HG03460 (cell line): ENCODE data around the gene PRLR.
"Not testable (repeated sequence)": the region's sequence is repeated elsewhere in the genome, so short reads cannot be mapped to it uniquely, and the experiment has no call there.

Experiments
- ATAC-seq: cut with Tn5 transposase; IDR thresholded peaks from one replicate; pipeline ENCODE4 v1.9.1; 2021; ENCODE audit not compliant: unreplicated experiment

PRLR gene

DNA sequence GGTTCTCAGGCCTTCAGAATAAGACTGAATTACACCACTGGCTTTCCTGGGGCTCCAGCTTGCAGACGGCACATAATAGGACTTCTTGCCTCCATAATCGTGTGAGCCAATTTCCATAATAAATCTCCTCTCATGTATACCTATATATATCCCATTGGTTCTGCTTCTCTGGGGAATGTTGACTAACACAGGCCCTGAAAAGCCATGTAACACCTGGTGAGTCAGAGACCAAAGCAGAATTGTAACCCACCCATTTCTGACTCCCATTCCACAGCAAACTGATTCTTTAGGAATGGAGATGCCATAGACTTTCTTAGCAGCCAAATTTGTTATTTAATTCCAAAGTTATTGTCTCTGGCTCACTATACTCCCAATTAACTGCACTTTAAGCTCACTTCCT is 97.1 kb downstream of the PRLR start:
- ATAC-seq, result no peak

DNA sequence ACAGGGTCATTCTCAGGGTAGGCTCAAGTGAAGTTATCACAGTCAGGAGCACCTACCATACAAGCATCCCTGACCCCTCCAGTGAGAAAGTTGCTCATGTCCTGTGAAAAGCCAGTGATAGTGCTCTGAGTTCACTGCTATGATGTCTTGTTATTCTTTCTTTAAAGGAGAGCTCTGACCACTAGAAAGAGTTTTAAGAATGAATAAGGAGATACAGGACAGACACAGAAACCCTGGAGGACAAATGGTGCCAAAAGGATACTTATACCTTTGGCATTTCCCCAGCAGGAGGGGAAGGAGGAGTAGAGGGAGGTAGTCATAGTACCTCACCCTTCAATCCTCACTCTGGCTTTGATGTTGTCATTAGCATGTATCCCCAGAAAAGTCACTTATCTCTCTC is 98.6 kb downstream of the PRLR start:
- no peak for ATAC-seq

DNA sequence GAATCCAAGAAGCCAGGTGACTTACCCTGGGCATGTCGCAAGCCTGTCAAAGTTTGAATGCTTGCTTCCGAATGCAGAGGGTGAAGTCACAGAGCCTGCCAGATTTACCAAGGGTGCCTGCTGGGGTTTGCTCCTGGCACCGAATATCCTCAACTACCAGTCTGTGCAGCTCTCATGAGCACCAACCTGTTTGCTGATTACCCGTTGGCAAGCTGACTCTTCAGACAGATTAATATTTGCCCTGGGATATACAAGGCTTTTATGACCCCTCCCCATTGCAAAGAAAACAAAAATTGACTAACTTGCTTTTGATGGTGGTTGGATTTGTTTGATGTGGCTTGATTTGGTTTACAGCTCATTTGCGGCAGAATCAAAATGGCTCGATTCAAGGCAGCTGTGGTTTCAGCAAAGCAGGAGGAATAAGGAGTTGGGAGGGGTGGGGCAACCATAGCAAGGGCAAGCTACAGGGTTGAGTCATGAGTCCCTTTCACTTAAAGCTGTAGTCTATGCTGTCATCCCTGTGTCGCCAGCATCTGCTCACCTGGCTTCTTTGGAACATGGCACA is 100.3 kb downstream of the PRLR start:
- no peak for ATAC-seq

DNA sequence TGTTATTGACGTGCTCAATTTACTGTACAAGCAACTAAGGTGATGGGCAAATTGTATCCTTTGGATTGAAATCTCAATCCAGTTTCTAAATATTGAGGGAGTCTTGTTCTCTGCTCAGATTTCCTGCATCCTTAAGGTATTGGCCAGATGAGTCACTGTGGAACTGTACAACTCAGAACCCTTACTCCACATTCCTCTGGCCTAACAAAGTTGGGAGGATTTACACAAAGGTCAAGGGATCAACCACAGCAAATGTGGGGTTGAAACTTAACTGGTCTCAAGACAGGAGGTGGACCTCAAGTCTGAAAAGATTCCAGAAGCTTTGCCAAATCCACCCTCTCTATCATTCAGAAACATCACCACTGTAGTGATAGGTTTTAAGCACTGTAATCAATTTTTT is 101.0 kb downstream of the PRLR start:
- no peak for ATAC-seq

DNA sequence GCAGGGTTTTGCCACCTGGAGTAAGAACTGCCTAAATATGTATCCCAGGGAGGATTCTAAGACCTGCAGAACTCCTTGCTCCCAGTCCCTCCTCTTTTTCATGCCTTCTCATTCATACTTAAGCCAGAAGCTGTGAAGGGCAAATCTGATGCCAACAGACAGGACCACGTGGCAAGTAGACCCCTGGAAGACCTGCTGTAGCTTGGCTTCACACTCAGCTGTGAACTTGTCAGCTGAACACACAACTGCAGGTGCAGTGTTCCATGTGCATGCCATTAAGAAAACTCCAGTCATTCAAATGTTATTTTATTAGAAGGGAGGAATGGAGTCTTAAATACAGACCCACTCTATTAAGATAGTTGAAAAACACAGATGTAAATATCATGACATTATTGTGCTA is 103.3 kb downstream of the PRLR start:
- ATAC-seq, result no peak

DNA sequence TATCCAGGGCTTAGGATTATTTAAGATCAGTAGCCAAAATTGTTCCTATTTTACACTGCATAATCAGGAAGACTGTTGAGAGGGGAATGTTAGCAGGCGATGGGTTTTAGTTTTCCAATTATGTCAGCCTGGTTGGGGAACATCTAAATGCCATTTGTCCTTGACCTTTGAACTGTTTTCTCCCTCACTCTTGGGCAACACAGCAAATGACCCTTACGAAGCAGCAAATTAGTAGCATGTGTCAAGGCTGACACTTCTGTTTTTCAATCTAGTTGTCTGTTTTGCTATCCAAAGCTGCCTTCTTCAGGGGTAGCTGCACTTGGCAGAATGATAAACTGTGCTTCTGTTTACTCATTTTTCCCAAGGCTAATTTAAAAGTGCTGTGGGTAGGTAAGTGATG is 104.5 kb downstream of the PRLR start:
- no peak for ATAC-seq

DNA sequence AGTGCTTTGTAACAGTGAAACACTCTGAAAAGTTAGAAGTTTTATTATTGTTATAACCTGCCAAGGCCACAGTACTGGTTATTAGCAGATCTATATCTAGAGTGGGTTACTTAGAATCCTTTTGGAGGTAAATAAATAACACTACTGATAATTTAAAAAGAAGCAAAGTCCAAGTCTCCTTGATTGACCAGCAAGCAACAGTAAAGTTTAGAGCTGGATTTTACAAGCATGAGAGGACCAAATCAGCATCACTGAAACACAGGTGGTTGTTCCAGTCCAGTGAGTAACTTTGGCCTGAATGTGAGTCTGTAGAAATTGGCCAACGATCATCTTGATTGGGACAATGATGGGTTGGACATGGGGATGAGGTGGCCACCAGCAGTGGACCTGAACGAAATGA is 105.4 kb downstream of the PRLR start:
- ATAC-seq, result no peak

DNA sequence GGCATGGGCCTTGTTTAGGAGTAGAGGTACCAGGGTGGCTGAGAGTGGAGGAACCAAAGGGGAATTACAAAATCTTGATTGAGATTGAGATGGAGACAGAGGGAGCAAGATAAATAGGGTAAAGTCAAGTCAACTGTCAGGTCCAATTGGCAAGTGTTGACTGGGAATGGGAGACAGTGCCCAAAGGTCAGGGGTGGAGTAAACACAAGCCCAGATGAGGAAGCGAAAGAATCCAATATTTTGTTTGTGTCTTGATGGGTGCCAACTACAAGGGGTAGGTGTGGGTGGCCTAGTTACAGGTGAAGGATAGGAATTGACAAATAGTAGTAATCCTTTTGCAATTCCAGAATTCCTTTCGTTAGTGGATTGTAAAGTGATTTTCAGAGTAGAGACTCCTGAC is 107.5 kb downstream of the PRLR start:
- ATAC-seq, result no peak

DNA sequence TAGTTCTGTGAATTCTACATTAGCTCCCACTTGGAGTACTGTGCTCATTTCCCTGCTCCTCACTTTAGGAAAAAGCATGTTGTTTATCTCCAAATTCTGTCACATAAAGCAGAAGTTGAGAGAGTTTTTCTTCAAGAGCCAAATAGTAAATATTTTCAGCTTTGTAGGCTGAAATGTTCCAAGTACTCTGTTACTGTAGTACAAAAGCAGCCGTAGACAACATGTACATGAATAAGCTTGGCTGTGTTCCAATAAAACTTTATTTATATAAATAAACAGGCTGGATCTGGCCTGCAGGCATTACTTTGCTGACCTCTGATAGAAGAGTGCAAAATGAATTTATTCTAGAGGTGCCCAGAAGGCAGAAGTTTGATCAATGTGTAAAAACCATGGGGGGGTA is 109.6 kb downstream of the PRLR start:
- no peak for ATAC-seq

DNA sequence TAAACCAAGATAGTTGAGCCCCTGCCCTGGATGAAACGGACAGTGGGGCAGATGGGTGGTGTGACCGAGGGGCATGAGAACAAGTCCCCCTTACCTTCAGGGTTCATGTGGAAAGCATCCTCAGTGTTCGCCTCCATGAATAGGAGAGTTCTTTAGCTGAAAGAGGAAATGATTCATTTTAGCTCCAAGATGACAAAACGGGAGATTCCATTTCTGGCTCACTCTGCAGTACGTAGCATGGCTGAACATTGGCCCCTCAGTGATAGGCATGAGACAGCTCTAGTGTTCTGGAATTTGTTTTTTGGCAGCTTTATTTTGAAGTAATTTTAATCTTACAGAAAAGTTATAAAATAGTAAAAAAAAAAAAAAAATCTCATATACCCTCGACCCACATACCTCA is 112.3 kb downstream of the PRLR start:
- no peak for ATAC-seq

DNA sequence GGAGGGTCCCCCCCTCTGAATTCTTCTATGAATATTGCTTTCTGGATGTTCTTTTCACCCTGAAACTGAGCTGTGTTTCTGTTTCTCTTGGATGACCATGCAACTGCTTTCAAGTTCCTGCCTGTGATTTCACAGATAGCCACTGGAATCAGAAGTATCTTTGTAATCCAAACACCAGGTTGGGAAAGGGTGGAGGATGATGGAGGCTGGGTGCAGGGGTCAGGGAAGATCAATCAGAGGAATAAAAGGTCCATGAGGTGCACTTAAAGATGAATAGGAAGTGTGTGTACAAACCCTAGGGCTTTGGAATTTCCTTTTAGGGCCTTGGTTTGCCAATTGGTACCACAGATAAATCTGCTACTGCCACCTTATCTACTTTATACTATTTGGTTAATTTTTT is 114.4 kb downstream of the PRLR start:
- ATAC-seq, result no peak

DNA sequence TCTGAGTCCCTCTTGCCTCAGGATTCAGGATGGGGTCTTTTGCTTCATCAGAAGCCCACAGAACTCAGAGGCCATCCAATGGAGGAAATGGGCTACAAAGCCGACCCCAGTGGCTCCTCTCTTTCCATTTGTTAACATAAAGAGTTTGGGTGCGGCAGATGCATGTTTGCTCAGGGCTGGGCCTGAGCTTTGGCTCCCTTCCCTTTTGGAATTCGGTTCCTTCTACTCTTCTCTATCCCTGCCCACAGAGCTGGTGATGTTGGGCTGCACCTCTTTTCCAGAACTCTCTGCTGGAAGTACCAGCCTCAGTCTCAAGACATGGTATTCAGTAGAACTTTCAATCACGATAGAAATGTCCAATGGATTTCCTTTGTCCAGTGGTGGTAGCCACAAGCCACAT is 115.6 kb downstream of the PRLR start:
- no peak for ATAC-seq

DNA sequence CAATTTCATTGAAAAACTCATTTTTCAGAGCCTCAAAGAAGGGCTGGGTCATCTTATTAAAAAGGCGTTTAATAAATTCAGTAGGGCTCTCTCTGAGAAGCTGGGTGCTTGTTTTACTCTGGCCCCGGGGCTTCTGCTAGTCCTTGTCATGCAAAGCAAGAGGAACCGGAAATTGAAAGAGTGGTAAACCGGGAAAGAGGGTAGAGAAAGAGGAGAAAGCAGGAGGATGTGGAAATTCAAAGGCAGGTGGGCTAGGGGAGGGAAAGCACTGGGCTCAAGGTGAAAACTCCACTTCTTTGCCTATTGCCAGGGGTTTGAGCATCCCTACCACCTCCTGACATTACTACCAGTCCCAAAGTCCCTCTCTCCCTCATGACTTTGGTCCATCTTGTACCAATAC is 118.0 kb downstream of the PRLR start:
- no peak for ATAC-seq

DNA sequence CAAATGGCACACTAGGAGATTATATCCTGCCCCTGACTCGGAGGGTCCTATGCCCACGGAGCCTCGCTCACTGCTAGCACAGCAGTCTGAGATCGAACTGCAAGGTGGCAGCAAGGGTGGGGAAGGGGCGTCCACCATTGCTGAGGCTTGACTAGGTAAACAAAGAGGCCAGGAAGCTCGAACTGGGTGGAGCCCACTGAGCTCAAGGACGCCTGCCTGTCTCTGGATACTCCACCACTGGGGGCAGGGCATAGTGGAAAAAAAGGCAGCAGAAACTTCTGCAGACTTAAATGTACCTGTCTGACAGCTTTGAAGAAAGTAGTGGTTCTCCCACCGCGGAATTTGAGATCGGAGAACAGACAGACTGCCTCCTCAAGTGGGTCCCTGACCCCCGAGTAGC is 125.7 kb downstream of the PRLR start:
- not testable (repeated sequence) for ATAC-seq

DNA sequence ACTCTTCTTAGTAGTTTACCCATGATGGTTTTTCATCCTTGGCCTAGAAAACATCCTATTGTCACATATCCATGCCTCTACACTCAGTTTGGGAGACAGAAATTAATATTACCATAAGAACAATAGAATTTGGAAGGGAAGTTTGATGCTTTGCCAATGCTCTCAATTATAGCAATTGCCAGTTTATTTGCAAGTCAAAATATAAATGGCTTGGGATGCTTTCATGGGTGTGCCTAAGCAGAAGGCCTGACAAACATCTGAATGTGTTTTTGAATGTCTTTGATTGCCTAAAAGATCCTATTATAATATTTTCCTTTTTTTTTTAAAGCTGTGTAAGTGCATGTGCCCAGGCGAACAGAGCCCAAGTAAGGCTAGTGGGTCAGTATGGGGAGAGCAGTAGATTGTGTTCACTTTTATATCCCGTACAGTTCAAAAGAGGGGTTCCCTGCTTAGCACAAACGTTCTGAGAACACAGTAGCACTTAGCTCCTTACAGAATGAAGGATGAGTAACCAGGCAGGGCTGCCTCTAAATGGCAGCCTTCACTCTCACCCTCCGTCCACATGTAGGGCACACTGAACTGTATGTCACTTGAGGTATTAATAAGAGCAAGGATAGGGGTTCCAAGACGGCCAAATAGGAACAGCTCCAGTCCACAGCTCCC is 126.5 kb downstream of the PRLR start:
- no peak for ATAC-seq

DNA sequence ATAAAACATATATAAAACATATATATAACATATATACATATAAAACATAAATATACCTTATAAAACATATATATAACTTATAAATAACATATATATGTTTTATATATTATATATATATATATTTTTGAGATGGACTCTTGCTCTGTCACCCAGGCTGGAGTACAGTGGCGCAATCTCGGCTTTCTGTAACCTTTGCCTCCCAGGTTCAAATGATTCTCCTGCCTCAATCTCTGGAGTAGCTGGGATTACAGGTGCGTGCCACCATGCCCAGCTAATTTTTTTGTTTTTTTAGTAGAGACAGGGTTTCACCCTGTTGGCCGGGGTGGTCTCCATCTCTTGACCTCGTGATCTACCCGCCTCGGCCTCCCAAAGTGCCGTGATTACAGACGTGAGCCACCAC is 128.6 kb downstream of the PRLR start:
- not testable (repeated sequence) for ATAC-seq

DNA sequence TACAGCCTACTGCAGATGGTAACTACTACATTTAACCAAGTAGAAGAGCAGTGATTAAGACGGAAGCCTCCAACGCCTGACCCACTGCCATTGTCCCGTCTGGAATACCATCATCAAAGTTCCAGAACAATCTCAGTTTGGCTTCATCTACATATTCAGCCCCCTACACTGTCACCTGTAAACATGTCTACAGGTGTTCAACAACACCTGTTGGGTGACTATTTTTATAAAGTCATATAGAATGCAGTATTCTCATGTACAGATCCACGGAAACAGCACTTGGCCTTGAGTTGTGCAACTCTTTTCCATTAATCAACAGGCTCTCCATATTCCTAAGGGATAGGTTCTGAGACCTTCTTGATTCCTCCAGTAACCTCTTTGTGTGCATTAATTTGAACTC is 129.3 kb downstream of the PRLR start:
- no peak for ATAC-seq

DNA sequence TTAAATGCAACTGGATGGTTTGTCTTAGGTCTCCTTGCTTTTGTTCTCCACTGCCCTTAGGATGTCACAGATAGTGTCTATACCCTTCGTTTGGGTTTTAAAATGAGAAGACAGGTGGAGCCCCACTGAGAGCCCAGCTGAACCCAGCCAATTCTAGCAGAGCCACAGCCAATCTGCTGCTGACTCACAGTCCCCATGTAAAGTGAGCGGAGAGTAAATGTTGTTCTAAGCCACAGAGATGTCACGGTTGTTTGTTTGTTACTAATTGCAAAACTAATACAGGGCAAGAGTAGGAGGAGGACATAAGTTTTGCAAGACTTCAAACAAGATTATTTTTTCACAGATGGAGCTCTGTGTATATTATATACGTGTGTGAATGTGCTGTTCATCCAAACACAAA is 132.1 kb downstream of the PRLR start:
- peak; percentile 65 for ATAC-seq

DNA sequence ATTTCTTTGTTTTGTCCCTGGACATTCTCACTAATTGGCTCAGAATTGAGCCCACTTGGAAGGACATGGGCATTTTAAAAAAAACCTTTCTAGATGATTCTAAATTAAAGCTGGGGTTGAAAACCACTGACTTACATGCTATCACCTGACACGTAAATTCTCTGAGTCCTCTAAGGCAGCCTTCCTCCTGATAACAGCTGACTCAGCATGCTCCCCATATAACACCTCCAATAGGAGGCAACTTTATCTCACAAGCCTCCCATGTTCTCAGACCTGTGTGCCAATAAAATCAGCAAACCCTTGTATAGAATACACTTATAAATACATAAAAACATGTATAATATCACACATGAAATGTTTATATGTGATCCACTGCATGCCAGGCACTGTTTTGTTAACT is 133.4 kb downstream of the PRLR start:
- no peak for ATAC-seq

DNA sequence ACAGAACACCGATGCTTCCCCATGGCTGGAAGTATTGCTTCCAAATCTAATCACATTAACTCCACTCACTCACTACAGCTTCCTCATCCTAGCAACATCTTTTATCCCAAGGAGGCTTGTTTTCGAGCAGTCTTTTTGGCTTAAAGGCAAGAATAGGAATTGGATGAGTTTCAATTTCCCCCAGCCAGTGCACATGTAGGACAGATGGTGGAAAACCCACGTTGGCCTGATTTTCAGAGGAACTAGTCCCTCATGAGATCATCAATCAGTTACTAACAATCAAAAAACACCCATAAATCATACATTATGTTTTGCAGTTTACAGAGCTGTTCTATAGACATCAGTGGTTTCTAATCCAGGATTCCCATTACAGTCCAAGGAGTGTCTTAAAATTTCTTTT is 134.1 kb downstream of the PRLR start:
- no peak for ATAC-seq

DNA sequence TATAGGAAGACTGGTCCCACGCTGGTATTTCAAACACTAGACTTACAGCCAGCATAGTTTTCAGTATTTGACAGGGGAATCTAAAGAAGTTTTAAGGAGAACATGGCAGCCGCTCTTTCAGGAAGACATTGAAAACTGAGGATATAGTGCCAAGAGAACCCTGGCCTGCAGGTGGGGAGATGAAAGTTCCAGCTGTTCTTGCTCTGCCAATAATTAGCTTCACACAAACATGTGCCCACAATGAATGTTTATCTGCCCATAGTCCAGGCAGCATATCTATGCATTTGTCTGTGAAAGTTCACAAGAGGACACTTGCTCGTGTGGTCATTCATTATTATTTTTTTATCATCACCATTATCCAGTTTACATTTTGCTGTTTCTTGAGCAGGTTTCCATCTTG is 134.9 kb downstream of the PRLR start:
- ATAC-seq, result no peak

DNA sequence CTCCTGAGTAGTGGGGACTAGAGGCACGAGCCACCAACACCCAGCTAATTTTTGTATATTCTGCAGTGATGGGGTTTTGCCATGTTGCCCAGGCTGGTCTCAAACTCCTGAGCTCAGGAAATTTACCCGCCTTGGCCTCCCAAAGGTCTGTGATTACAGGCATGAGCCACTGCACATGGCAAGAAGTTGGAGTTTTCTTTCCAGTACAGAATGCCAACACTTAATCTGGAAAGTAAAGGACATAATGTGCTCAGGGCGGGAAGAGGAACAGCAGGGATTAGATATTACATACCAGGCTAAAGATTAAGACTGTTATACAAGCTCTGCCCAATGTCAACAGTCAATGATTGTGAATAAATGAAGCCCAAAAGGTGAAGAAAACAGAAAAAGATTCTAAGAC is 135.3 kb downstream of the PRLR start:
- no peak for ATAC-seq

DNA sequence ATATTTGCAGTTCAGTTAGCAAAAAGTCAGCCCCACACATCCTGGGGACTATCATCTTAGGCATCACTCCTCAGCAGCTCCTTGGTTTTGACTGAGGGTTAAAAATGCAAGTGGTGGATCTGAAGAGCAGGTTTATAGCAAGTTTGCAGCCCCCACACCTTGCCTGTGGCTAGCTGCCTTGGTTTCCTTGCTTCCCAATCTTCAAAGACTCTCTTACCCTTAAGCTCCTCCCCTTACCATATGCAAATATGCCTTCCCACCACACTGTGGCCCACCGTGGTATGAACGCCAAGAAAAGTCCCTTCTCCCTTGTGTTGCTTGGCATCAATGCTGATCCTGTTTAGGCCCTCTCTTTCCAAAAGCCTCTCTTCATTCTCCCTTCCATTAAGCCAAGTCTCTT is 137.6 kb downstream of the PRLR start:
- no peak for ATAC-seq
